Sciatic nerve (tissue), 2 donors: Measurements from ENCODE around the gene OCRL. TPM values are rescaled to one million over a fixed set of nuclear protein-coding genes. Genes with fewer than 3 reads are reported as not detected.

Experiments
- ATAC-seq: fragments of 200-7000 bp; cut with Tn5 transposase; one replicate; pipeline ENCODE4 v1.9.1; 2020; ENCODE audit warnings: mild to moderate bottlenecking, moderate library complexity
- DNase-seq: peaks from one replicate; pipeline ENCODE4 v3.0.0-alpha.2; 2020; ENCODE audit warnings: low spot score
- intact Hi-C: fragments of 100-400 bp; cut with DNase I; formaldehyde crosslinking; loops from one replicate; pipeline ENCODE4 v1.14.2; 2022
- total RNA-seq: library from RNA; stranded (reverse); fragmentation: NEBNext Ultra II Directional; extraction: Animal tissue kit (Norgen Biotek cat#: 25700); gene quantifications from one replicate; pipeline ENCODE4 v1.2.1, GENCODE V29; 2021
- donor health status: DM: no; HTN: no; CAD: no.
- donor health status: DM: no; HTN: no; CAD: no.

OCRL gene
- total RNA-seq, 1 donor from 2014 or later: 21.4 TPM

DNA sequence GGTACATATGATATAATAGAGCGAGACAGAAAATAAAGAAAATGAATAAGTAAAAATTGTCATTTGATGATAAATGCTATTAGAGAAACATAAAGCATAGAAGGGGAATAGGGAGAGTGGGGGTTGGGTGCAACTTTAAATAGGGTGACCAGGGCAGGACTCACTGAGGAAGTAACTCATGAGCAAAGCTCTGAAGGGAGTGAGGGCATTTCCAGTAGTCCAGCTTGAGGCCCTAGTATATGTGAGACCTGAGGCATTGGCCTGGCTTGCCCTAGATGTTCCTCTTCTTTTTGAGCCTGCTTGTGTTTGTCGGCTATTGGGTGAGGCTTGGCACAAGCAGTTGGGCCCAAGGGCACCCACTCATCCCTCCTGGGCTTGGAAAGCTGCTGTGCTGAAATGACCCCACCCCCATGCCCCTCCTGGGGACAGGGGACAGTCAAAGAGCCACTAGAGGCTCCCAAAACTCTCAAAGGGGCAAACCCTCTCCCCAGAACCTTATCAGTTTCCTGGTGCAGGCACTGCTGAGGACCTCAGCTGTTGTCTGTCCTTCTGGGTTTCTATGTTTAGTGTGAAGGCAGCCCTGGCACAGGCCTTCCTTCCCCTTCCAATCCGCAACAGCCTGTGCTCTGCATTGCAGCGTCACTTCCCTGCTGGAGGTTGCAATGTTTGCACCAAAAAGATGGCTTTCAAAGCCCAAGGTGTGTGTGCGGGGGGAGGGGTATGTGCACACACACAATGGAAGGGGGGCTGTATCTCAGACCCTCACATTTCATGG is 74.6 kb downstream of the OCRL start:
- no peak for ATAC-seq
- DNase-seq: no peak
- intact Hi-C loops: no loop called here

DNA sequence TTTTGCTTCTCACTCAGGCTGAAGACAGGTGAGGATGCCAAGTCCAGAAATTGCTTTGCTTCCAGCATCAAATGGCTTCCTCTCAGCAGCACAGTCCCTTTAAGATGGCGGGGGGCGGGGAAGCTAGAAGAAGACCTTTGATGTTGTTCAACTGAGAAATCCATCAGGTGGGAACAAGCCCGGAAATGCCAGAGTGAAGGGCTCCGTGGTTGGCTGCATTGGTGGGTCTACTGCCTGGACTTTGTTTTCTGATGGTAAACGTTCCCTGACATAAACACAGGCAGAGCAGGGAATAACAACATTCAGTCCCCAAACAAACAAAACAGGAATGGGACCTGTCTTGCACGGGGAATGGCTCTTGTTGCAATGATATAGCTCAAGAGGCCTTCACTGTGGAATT is 77.4 kb downstream of the OCRL start:
- ATAC-seq: no peak
- no peak for DNase-seq
- intact Hi-C loops: no loop called here

DNA sequence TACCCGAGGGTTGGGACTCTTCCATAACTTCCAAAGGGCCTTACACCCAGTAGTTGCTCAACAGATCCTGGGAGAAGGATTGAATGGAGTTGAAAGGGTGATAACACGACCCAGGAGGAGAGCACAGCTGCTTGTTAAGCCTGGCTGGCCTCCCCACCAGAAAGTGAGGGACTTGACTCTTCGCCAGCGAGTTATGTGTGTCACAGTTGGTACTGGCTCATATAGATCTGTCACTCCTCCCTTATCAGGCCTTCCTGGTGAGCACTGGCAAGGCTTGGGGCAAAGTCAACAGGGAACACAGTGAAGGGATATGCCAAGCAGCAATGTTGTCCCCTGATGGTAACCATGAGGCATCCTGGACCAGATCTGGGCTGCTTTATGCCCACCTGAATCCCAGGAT is 78.9 kb downstream of the OCRL start:
- intact Hi-C loops: no loop called here
- DNase-seq: no peak
- ATAC-seq: no peak

DNA sequence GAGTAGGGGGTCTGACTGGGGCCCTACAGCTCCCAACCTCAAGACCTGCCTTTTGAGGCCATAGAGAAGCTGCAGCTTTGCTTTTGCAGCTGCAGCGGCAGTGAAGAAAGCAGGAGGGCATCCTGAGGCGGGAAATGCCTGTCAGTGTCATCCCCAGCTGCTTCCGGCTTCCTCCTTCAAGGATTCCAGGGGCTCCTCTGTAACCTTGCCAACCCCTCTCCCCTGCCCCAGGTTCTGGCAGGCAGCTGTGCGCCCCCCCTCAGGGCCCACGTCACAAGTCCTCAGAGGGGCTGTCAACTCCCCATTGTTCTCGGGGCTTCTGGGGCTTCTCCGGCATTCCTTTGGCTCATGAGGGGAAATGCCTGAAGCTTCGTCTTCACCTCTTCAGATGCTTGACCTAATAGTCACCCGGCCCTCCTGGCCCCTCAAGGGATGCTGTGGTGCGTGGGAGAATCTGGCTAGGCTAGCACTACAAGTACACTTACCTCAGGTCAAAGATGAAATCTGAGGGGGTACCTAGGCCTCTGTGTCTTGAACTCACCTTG is 82.8 kb downstream of the OCRL start:
- ATAC-seq (no peak), DNase-seq (no peak)
- intact Hi-C loops: no loop called here

DNA sequence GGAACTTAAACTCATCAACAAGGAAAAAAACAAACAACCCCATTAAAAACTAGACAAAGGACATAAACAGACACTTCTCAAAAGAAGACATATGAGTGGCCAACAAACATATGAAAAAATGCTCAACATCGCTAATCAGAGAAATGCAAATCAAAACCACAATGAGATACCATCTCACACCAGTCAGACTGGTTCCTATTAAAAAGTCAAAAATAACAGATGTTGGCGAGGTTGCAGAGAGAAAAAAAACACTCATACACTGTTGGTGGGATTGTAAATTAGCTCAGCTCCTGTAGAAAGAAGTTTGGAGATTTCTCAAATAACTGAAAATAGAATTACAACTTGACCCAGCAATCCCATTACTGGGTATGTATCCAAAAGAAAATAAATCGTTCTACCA is 86.0 kb downstream of the OCRL start:
- no peak for DNase-seq
- intact Hi-C loops: no loop called here
- no peak for ATAC-seq

DNA sequence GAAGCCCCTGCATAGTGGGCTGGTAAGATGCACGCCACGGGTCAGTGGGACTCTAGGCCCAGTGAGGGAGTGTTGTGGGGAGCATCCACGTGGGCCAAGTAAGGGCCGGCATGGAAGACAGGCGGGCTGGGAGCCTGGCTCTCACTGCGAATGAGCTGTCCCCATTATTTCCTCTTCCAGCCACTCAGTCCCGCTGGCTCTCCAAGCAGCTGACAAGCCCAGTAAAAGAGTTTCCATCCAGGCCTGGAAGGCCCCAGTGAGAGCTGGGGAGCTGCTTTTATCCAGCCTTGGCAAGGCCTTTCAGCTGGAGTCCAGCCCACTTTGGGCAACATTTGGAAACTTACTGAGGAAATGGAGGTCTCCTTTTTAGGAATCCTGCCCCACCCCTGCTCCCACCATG is 89.8 kb downstream of the OCRL start:
- ATAC-seq: peak; percentile 62
- DNase-seq: no peak
- intact Hi-C loops: no loop called here

DNA sequence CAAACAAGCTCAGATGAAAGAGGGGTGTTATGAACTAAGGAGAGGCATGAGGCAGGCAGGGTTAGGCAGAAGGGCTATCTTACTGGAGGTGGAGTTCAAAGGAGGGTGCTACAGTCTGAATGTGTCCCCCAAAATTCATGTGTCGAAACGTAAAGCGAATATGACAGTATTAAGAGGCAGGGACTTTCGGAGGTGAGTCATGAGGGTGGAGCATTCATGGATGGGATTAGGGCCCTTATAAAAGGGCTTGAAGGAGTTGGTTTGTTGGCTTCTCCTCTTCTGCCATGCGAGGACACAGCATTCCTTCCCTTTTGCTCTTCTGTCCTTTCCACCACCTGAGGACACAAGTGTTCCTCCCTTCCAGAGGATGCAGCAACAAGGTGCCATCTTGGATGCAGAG is 91.8 kb downstream of the OCRL start:
- intact Hi-C loops: no loop called here

DNA sequence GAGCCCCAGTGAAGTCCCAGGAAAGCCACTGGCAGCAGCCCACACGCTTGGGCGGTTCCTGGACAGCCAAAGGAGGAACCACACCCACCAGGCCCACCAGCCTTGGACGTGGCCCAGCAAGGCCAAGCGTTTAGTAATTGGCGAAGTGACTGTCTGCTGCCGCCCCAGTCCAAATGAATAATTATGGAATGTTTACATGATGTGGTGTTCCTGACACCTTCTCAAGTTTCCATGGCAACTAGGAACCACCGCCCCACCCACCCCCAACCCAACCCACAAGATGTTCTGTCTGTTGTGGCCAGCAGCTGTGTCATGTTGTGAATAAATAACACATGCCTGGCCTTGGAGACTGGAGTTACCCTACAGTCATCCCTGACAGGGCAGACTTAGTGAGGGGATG is 92.4 kb downstream of the OCRL start:
- ATAC-seq (no peak), DNase-seq (no peak)
- intact Hi-C loops: no loop called here

More for the DNA sequence above, 91.8 kb downstream of the OCRL start:
- DNase-seq (no peak), ATAC-seq (no peak)

DNA sequence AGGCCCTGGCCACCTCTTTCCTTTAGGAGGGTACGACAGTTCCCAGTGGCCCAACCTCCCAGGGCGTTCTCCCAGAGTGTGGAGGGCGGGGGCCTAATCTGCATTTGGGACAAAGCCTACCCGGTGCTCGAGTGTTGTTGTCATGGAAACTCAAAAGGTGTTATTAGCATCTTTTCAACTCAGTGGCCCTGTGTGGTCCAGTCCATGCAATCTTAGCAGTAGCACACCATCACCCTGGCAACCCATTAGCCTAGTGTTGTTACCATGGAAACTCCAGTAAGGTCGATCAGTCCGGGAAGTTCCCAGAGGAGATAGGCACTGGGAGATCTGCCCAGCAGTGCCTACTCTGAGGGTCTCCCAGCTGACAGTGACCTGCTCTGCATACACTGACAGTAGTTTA is 94.5 kb downstream of the OCRL start:
- intact Hi-C loops: no loop called here
- ATAC-seq (no peak), DNase-seq (no peak)

DNA sequence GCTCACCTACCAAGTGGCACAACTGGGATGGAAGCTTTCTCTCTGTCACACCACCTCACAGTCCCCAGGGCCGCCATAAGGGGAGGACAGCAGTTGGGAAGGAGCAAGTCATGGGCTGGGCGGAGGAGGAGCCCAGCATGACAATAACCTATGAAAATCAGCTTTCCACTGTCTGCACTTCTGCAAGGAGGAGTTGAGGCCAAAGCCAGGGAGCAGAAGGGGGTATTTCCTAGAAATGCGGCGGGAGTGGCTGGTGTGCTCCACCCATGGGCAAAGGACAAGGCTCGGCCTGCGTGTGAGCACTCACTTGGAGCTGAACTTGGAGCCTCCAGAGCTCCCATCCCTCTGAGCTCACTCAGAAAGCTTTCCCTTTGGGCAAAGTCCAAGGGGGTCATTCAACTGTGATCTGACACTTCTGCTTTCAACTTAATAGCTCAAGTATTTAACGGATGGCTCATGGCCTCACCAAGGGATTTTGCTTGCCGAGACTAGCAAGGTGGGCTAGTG is 96.2 kb downstream of the OCRL start:
- DNase-seq: no peak
- peak; percentile 62 for ATAC-seq
- intact Hi-C loops: no loop called here

DNA sequence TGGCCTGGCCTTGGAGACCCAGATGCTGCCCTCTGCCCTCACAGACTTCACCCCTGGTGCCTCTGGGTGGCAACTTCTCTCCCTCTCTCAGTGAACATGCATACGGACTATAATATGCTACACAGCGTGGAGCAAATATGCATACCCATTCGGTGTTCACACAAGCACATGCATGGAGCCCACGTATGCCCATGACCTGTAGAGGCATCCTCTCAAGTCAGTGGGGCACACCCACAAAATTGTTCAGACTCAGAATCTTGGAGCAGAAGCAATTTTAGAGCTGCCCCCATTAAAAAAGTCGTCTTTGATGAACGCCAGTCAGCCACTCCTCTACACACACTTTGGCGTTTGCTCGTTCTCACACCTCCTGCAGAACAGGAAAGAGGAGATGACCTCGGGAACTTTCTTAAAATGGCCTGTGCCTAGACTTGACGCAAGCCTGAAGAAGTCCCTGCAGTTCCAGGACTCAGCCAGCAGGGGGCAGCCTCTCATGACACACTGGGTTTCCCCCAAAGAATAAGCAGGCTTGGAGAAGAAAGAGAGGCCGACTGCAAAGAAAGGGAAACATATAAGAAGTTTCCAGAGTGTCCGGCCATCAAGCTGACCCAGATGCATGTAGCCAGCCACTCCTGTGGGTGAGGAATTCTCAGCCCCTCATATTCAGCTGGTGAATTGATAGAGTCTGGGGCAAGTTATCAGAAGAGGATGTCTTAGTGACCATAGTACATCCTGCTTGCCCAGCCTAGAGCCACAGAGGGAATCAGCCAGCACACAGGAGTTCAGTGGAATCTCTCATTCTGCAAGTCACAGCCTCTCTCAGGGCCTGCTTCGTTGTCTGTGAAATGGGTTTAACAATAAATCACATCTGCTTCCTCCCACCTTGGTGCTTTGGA is 97.4 kb downstream of the OCRL start:
- DNase-seq (peak; percentile 82), ATAC-seq (peak; percentile 71)
- intact Hi-C loops: no loop called here

DNA sequence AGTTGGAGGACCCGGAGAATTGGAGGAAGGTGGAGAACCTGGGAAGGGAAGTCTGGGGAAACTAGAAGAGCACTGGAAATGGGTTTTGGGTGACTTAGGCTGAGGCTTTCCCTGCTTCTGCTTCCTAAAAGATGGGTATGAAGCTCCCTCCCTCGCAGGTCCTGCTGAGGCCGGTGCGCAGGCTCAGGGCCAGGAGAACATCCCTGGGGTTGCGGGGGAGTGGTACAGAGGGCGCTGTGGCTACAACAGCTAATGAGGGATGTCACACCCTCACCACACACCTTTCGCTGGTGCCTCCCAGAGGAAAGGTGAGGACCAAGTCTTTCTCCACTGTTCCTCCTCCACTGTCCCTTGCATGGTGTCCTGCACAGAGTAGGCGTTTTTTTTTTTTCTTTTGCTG is 98.9 kb downstream of the OCRL start:
- DNase-seq: no peak
- ATAC-seq: no peak
- intact Hi-C loops: no loop called here

DNA sequence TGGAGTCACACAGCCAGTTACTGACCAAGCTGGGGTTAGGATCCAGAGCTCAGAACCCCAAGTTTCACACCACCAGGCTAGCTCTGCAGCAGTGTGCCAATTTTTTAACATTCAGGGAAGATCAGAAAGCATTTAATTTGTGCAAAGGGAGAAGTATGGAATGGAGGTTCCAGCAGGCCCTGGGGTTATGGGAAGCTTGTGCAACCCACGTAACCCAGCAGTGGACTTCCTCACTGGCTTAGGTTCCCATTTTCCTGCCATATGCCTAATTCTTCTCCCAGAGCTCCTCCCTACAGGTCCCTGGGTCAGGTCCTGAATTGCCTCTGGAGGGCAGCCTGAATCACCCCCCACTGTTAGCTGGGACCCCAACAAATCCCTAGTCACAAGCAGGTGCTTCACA is 100.7 kb downstream of the OCRL start:
- intact Hi-C loops: no loop called here
- no peak for ATAC-seq
- DNase-seq: no peak

DNA sequence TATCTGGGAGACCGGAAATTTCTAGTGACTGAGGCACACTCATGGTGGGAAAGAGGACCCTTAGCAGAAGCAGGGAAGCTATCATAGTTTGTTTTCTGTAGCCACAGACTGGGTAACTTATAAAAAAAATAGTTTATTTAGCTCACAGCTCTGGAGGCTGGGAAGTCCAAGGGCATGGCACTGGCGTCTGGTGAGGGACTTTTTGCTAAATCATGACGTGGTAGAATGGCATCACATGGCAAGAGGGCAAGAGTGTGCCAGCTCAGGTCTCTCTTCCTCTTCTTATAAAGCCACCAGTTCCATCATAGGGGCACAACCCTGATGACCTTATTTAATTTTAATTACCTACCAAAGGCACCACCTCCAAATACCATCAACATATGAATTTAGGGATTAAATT is 101.4 kb downstream of the OCRL start:
- DNase-seq (no peak), ATAC-seq (no peak)

DNA sequence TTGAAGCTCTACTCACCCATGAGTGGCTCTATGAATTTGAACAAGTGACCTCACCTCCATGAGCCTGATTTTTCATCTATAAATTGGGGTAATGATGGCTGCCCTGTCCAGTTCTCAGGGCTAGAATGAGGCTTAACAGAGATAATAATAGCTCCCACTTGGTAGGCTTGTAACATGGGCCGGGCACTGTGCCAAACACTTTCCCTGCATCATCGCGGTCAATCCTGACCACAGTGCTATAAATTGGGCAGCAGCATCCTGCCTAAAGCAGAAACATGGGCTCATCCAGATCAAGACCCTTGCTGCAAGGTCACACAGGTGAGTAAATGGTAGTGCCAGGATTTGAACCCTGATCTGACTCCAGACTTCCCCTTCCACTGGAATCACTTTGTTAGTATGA is 101.9 kb downstream of the OCRL start:
- no peak for ATAC-seq
- no peak for DNase-seq
- intact Hi-C loops: no loop called here

More for the DNA sequence above, 101.4 kb downstream of the OCRL start:
- intact Hi-C loops: no loop called here

Other genes with a start within 250 kb of the OCRL start
- 50.3 TPM for gene SMARCA1, start 16.8 kb upstream of the OCRL start, total RNA-seq
- 1.3 TPM for gene APLN, start 114.7 kb downstream of the OCRL start, total RNA-seq
- gene XPNPEP2, start 198.7 kb downstream of the OCRL start, total RNA-seq: 6.6 TPM
- gene SASH3, start 239.7 kb downstream of the OCRL start, total RNA-seq: 8.6 TPM